ENCODE measurements around the gene SNAPC3.
"Not testable (repeated sequence)": the region's sequence is repeated elsewhere in the genome, so short reads cannot be mapped to it uniquely, and the experiment has no call there.

The SNAPC3 gene

DNA sequence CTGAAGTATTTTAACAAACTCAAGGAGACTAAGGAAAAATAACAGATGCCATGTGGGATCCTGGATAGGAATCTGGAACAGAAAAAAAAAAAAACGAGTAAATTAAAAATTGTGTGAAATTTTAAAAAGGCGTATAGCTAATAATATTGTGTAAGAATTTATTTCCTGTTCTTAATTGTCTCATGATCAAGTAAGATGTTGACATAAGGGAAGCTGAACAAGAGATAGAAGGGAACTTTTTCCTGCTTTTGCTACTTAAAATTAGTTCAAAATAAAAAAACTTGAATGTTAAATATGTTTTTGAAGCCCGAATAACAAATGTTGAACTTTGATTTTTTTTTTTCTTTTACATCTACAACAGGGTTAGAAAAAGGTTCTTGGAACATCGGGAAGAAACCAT, 10.5 kb downstream of the SNAPC3 start:
- TF ChIP-seq CTCF (IDR thresholded peaks at IDR 0.05; ENCODE audit: control insufficient read depth, insufficient read depth, low read depth, low read length, missing control alignments), result no peak
- no peak overlapping the region for H3K4me3 ChIP-seq (ENCODE audit: control insufficient read depth, low read depth, low read length)
- DNase-seq (ENCODE audit: low read depth), result no peak

DNA sequence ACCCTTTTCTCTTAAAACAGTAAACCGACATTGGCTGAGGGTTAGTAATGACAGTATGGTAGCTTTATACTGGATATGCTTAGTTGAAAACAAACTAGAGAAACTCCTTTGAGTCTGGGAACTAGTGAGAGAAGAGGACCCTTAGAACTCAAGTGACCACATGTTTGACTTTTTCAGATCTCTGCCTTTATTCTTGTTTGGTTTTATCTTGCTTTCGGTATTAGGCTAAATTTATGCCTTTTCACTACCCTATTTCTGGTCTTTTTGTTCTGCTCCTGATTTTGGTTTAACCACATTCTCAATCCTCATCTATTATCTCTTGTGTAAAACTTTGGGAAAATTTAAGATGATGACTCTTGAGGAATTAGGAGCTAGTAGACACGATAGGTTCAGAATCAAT, 11.0 kb downstream of the SNAPC3 start:
- no peak for DNase-seq (ENCODE audit: low read depth)
- no peak overlapping the region for H3K4me3 ChIP-seq (ENCODE audit: control insufficient read depth, low read depth, low read length)
- no peak for TF ChIP-seq CTCF (IDR thresholded peaks at IDR 0.05; ENCODE audit: control insufficient read depth, insufficient read depth, low read depth, low read length, missing control alignments)

DNA sequence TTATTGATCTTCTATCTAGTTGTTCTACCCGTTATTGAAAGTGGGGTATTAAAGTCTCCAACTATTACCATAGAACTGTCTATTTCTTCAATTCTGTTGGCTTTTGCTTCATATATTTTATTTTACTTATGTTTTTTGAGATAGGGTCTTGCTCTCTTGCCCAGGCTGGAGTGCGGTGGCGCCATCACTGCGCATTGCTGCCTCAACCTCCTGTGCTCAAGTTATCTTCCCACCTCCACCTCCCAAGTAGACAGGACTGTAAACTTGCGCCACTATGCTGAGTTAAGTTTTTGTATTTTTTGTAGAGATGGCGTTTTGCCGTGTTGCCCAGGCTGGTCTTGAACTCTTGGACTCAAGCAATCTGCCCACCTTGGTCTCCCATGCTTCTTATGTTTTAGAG, 16.2 kb downstream of the SNAPC3 start:
- no peak overlapping the region for H3K4me3 ChIP-seq (ENCODE audit: control insufficient read depth, low read depth, low read length)
- no peak for DNase-seq (ENCODE audit: low read depth)
- no peak for TF ChIP-seq CTCF (IDR thresholded peaks at IDR 0.05; ENCODE audit: control insufficient read depth, insufficient read depth, low read depth, low read length, missing control alignments)

- DNase-seq (ENCODE audit: low read depth); H3K4me3 ChIP-seq (ENCODE audit: control insufficient read depth, low read depth, low read length): not testable (repeated sequence)
These were observed 19.2 kb downstream of the SNAPC3 start for GRCh38 chr9:15441841-15442240.

GRCh38 chr9:15442264-15442663, 19.6 kb downstream of the SNAPC3 start:
- not testable (repeated sequence) for H3K4me3 ChIP-seq (ENCODE audit: control insufficient read depth, low read depth, low read length); DNase-seq (ENCODE audit: low read depth)

GRCh38 chr9:15444141-15444540, 21.5 kb downstream of the SNAPC3 start:
- H3K4me3 ChIP-seq (ENCODE audit: control insufficient read depth, low read depth, low read length), result no peak overlapping the region
- no peak for DNase-seq (ENCODE audit: low read depth)
- TF ChIP-seq CTCF (IDR thresholded peaks at IDR 0.05; ENCODE audit: control insufficient read depth, insufficient read depth, low read depth, low read length, missing control alignments), result no peak

- no peak overlapping the region for H3K4me3 ChIP-seq (ENCODE audit: control insufficient read depth, low read depth, low read length)
- DNase-seq (ENCODE audit: low read depth), result no peak
- TF ChIP-seq CTCF (IDR thresholded peaks at IDR 0.05; ENCODE audit: control insufficient read depth, insufficient read depth, low read depth, low read length, missing control alignments), result no peak
These were observed 31.3 kb downstream of the SNAPC3 start for GRCh38 chr9:15453956-15454355.

- H3K4me3 ChIP-seq (ENCODE audit: control insufficient read depth, low read depth, low read length), result no peak overlapping the region
- no peak for TF ChIP-seq CTCF (IDR thresholded peaks at IDR 0.05; ENCODE audit: control insufficient read depth, insufficient read depth, low read depth, low read length, missing control alignments)
- no peak for DNase-seq (ENCODE audit: low read depth)
These were observed 38.4 kb downstream of the SNAPC3 start for GRCh38 chr9:15461056-15461455.
